HG02763 (cell line): Measurements from ENCODE around the gene FAM219B.
"Not testable (repeated sequence)": the region's sequence is repeated elsewhere in the genome, so short reads cannot be mapped to it uniquely, and the experiment has no call there.

Experiments
- ATAC-seq: cut with Tn5 transposase; IDR thresholded peaks from one replicate; pipeline ENCODE4 v1.9.1; 2021; ENCODE audit warnings: mild to moderate bottlenecking, moderate library complexity; ENCODE audit not compliant: unreplicated experiment

The FAM219B gene

GRCh38 chr15:74904190-74904805 is 2.4 kb downstream of the FAM219B start:
- ATAC-seq, result no peak

- ATAC-seq, result no peak
Observed at GRCh38 chr15:74903676-74904075, 3.0 kb downstream of the FAM219B start.

GRCh38 chr15:74902295-74903075 is 4.2 kb downstream of the FAM219B start:
- ATAC-seq, result no peak

- no peak for ATAC-seq
Observed at GRCh38 chr15:74901612-74902063, 5.0 kb downstream of the FAM219B start.

- ATAC-seq, result no peak
Observed at GRCh38 chr15:74897300-74897701, 9.3 kb downstream of the FAM219B start.

- no peak for ATAC-seq
Observed at GRCh38 chr15:74896316-74896715, 10.3 kb downstream of the FAM219B start.

- no peak for ATAC-seq
Observed at GRCh38 chr15:74895830-74896229, 10.8 kb downstream of the FAM219B start.

- ATAC-seq, result not testable (repeated sequence)
Observed at GRCh38 chr15:74894383-74894782, 12.3 kb downstream of the FAM219B start.

GRCh38 chr15:74893627-74894026 is 13.0 kb downstream of the FAM219B start:
- ATAC-seq, result no peak

- no peak for ATAC-seq
Observed at GRCh38 chr15:74892931-74893330, 13.7 kb downstream of the FAM219B start.

GRCh38 chr15:74892313-74892712 is 14.3 kb downstream of the FAM219B start:
- ATAC-seq, result no peak

GRCh38 chr15:74891469-74891868 is 15.2 kb downstream of the FAM219B start:
- no peak for ATAC-seq

GRCh38 chr15:74890665-74890960 is 16.0 kb downstream of the FAM219B start:
- ATAC-seq, result no peak

- peak; percentile 83 for ATAC-seq
Observed at GRCh38 chr15:74889883-74890664, 16.6 kb downstream of the FAM219B start, which contains the start of gene MPI. TSS of gene MPI (plus strand) at chr15:74890042. CDS start at chr15:74890074, 32 bp downstream.

- ATAC-seq, result no peak
Observed at GRCh38 chr15:74889390-74889882, 17.2 kb downstream of the FAM219B start.

- no peak for ATAC-seq
Observed at GRCh38 chr15:74888716-74889115, 17.9 kb downstream of the FAM219B start.

GRCh38 chr15:74887537-74888193 is 19.0 kb downstream of the FAM219B start:
- not testable (repeated sequence) for ATAC-seq

GRCh38 chr15:74885461-74885860 is 21.2 kb downstream of the FAM219B start:
- no peak for ATAC-seq

- ATAC-seq, result no peak
Observed at GRCh38 chr15:74884428-74885223, 22.0 kb downstream of the FAM219B start.

- no peak for ATAC-seq
Observed at GRCh38 chr15:74882528-74882927, 24.1 kb downstream of the FAM219B start.
